ENCODE data around the gene USP5. TPM values are rescaled to one million over a fixed set of nuclear protein-coding genes. Genes with fewer than 3 reads are reported as not detected.

USP5 gene, protein sequence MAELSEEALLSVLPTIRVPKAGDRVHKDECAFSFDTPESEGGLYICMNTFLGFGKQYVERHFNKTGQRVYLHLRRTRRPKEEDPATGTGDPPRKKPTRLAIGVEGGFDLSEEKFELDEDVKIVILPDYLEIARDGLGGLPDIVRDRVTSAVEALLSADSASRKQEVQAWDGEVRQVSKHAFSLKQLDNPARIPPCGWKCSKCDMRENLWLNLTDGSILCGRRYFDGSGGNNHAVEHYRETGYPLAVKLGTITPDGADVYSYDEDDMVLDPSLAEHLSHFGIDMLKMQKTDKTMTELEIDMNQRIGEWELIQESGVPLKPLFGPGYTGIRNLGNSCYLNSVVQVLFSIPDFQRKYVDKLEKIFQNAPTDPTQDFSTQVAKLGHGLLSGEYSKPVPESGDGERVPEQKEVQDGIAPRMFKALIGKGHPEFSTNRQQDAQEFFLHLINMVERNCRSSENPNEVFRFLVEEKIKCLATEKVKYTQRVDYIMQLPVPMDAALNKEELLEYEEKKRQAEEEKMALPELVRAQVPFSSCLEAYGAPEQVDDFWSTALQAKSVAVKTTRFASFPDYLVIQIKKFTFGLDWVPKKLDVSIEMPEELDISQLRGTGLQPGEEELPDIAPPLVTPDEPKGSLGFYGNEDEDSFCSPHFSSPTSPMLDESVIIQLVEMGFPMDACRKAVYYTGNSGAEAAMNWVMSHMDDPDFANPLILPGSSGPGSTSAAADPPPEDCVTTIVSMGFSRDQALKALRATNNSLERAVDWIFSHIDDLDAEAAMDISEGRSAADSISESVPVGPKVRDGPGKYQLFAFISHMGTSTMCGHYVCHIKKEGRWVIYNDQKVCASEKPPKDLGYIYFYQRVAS
- total RNA-seq (10 to 100 TPM; 13.9 to 84.3 (median 63.0) TPM), polyA plus RNA-seq (10 to 100 TPM; 23.7 to 30.1 TPM)
- long read RNA-seq, donor 1, transcript USP5-202 (20 exons, 3,083 nt) = major isoform, 153 of 247 reads
- long read RNA-seq, donor 1, transcript USP5-201 (20 exons, 3,181 nt) = minor isoform, 14 of 247 reads
- long read RNA-seq, donor 1, partial matches to known transcripts = 44 of 247 reads
- long read RNA-seq, donor 1, other reads (novel, unspliced or antisense) = 35 of 247 reads
- long read RNA-seq, donor 2, partial matches to known transcripts = 34 of 35 reads
- long read RNA-seq, donor 2, other reads (novel, unspliced or antisense) = 0 of 35 reads
- long read RNA-seq, donor 3, transcript USP5-201 (20 exons, 3,181 nt) = minor isoform, 25 of 264 reads
- long read RNA-seq, donor 3, transcript USP5-202 (20 exons, 3,083 nt) = major isoform, 182 of 264 reads
- long read RNA-seq, donor 3, partial matches to known transcripts = 26 of 264 reads
- long read RNA-seq, donor 3, other reads (novel, unspliced or antisense) = 28 of 264 reads

DNA sequence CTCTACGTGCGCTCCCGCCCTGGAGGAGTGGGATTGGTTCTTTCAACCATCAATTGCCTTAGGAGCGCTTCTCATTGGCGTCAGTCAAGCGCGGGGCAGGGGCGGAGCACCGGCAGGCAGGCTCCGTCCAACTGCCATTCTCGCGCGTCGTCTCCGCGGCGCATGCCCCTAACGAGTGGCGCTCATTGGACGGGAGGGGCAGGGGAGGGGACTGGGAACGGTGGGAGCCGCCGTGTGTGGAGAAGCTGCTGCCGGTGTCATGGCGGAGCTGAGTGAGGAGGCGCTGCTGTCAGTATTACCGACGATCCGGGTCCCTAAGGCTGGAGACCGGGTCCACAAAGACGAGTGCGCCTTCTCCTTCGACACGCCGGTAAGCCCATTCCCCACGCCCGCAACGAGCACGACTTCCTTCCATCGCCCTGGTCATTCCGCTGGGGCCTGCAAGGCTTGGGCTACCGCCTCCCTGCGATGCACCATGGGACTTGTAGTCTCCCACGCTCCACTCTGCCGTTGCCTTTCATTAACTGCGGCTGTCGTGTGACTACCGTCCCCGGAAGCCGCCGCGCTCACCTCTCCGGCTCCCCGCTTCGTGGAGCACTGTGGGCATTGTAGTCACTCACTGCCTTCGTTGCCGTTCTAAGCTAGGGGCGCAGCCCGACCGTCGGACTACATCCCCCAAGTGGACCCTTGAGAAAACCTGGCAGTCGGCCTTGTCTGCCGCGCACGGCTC lies at the start of gene USP5:
USP5 (plus strand) TSS at position 230 of the 730 bp plus-strand sequence; CDS start at position 260, 30 bp downstream.
- intact Hi-C loops (cut with DNase I) = no loop called here
- H3K27me3 ChIP-seq = no peaks in the 10 kb centered on the region
- TF ChIP-seq, protein P1, sequence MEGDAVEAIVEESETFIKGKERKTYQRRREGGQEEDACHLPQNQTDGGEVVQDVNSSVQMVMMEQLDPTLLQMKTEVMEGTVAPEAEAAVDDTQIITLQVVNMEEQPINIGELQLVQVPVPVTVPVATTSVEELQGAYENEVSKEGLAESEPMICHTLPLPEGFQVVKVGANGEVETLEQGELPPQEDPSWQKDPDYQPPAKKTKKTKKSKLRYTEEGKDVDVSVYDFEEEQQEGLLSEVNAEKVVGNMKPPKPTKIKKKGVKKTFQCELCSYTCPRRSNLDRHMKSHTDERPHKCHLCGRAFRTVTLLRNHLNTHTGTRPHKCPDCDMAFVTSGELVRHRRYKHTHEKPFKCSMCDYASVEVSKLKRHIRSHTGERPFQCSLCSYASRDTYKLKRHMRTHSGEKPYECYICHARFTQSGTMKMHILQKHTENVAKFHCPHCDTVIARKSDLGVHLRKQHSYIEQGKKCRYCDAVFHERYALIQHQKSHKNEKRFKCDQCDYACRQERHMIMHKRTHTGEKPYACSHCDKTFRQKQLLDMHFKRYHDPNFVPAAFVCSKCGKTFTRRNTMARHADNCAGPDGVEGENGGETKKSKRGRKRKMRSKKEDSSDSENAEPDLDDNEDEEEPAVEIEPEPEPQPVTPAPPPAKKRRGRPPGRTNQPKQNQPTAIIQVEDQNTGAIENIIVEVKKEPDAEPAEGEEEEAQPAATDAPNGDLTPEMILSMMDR (IDR thresholded peaks at IDR 0.05) = no peak
- TF ChIP-seq EP300 (IDR thresholded peaks at IDR 0.05) (no peak), POLR2A (IDR thresholded peaks at IDR 0.05) (no peak)

DNA sequence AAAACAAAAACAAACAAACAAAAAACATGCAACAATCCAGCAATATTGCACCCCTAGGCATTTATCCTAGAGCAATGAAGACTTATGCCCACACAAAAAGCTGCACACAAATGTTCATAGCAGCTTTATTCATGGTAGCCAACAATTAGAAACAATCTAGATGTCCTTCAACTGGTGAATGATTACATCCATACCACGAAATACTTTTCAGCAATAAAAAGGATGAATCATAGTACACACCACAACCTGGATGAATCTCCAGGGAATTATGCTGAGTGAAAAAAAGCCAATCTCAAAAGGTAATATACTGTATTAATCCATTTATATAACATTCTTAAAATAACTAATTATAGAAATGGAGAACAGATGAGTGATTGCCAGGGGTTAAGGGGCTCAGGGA lies 44.8 kb upstream of the USP5 start:
- Histone ChIP-seq H3K27ac (no peak overlapping the region), H3K27me3 (no peaks in the 10 kb centered on the region), H3K36me3 (no peaks in the 10 kb centered on the region), H3K4me3 (no peak overlapping the region), H3K4me1 (ENCODE audit: insufficient read depth) (no peaks in the 10 kb centered on the region), H3K9me3 (no peaks in the 10 kb centered on the region)
- no peak for TF ChIP-seq EP300 (IDR thresholded peaks at IDR 0.05)
- TF ChIP-seq, protein P1 (IDR thresholded peaks at IDR 0.05) = no peak
- no peak for TF ChIP-seq POLR2A (IDR thresholded peaks at IDR 0.05)
- intact Hi-C loops (cut with DNase I) = no loop called here
- 59 to 72% (median 65%) methylated on average over 1 of the region's 1 CpG for WGBS, 3 donors
- no peak for DNase-seq

More for the DNA sequence above, at the start of gene USP5:
- WGBS, 3 donors = 0 to 1% (median 0%) methylated on average over 53 to 65 of the region's 65 CpGs
- Histone ChIP-seq H3K27ac (peak within 1 kb of the TSS; percentile 48 to 91), H3K4me1 (ENCODE audit: insufficient read depth) (peaks cover 7% of the 10 kb centered on the region), H3K9me3 (no peaks in the 10 kb centered on the region), H3K4me3 (peak within 1 kb of the TSS; percentile 72), H3K36me3 (no peaks in the 10 kb centered on the region)
- DNase-seq = peak; percentile 97 to 99 (median 98)

DNA sequence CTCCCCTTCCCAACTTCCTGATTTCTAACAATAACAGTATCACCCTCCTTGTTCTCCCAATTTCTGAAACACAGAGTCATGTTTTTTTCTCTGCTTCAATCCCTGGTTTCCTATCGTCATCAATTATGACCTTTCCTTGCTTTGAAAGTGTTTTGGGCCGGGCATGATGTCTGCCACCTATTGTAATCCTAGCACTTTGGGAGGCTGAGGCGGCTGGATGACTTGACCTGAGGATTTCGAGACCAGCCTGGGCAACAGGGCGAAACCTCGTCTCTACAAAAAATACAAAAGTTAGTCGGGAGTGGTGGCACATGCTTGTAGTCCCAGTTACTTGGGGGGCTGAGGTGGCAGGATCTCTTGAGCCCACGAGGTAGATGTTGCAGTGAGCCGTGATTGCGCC lies 42.9 kb upstream of the USP5 start:
- no peak for DNase-seq

More for the DNA sequence above, 42.9 kb upstream of the USP5 start:
- TF ChIP-seq, protein P1 (IDR thresholded peaks at IDR 0.05) = no peak
- TF ChIP-seq POLR2A (IDR thresholded peaks at IDR 0.05) = no peak
- TF ChIP-seq EP300 (IDR thresholded peaks at IDR 0.05) = no peak
- H3K4me1 ChIP-seq (ENCODE audit: insufficient read depth) = no peaks in the 10 kb centered on the region
- H3K9me3 ChIP-seq = no peaks in the 10 kb centered on the region
- WGBS, 3 donors = 82 to 88% (median 82%) methylated on average over 10 of the region's 10 CpGs
- H3K4me3 ChIP-seq = no peak overlapping the region
- H3K27ac ChIP-seq = no peak overlapping the region
- H3K36me3 ChIP-seq = no peaks in the 10 kb centered on the region
- H3K27me3 ChIP-seq = no peaks in the 10 kb centered on the region
- intact Hi-C loops (cut with DNase I) = no loop called here
